GM20000 (cell line): ENCODE results near the gene DGKI.

Experiments
- DNase-seq: peaks from one replicate; pipeline ENCODE4 v3.0.0; 2012; ENCODE audit warnings: low spot score
- CTCF ChIP-seq: IDR thresholded peaks from 2 replicates; pipeline ENCODE4 v1.5.1; 2012; ENCODE audit warnings: mild to moderate bottlenecking, control low read depth; ENCODE audit errors: extremely low read depth, missing control alignments

DGKI gene

GRCh38 chr7:137689761-137690160 lies 157.0 kb downstream of the DGKI start:
- no peak for DNase-seq
- TF ChIP-seq CTCF: no peak

GRCh38 chr7:137687556-137688265 lies 159.1 kb downstream of the DGKI start:
- DNase-seq: no peak
- TF ChIP-seq CTCF: no peak

GRCh38 chr7:137685433-137686164 lies 161.2 kb downstream of the DGKI start:
- no peak for TF ChIP-seq CTCF
- DNase-seq: no peak

GRCh38 chr7:137684776-137685175 lies 162.0 kb downstream of the DGKI start:
- DNase-seq: no peak
- no peak for TF ChIP-seq CTCF

- no peak for TF ChIP-seq CTCF
Observed at GRCh38 chr7:137684316-137684715, 162.5 kb downstream of the DGKI start.

GRCh38 chr7:137682596-137682995 lies 164.2 kb downstream of the DGKI start:
- no peak for DNase-seq
- no peak for TF ChIP-seq CTCF

More at GRCh38 chr7:137684316-137684715, 162.5 kb downstream of the DGKI start:
- DNase-seq: no peak
